ENCODE measurements around the gene DENND11. TPM values are rescaled to one million over a fixed set of nuclear protein-coding genes. Genes with fewer than 3 reads are reported as not detected.

DENND11 gene
- polyA plus RNA-seq, 3 donors = 25.2 to 36.3 (median 31.0) TPM

GRCh38 chr7:141652691-141653090 is 49.3 kb downstream of the DENND11 start:
- no peak for DNase-seq

Other genes with a start within 250 kb of the DENND11 start
- gene AGK, start 150.8 kb downstream of the DENND11 start, polyA plus RNA-seq (ENCODE audit: insufficient read length in 3 of 3) = 10 to 100 TPM; 33.4 to 42.4 (median 42.3) TPM
- under 1 TPM; 0.07 to 0.36 (median 0.30) TPM for gene WEE2, start 6.2 kb upstream of the DENND11 start, polyA plus RNA-seq (ENCODE audit: insufficient read length in 3 of 3)
- gene SSBP1, start 36.2 kb upstream of the DENND11 start, polyA plus RNA-seq (ENCODE audit: insufficient read length in 3 of 3) = 100 to 1,000 TPM; 122 to 133 (median 133) TPM
- 1 to 10 TPM in 2 of 3 donors, under 1 TPM in 1; 0.50 to 1.8 (median 1.6) TPM for gene TAS2R3, start 61.9 kb upstream of the DENND11 start, polyA plus RNA-seq (ENCODE audit: insufficient read length in 3 of 3)
- 1 to 10 TPM; 1.0 to 7.1 (median 5.1) TPM for gene TAS2R4, start 74.5 kb upstream of the DENND11 start, polyA plus RNA-seq (ENCODE audit: insufficient read length in 3 of 3)
- 10 to 100 TPM in 1 of 3 donors, 1 to 10 TPM in 2; 1.9 to 14.9 (median 10.0) TPM for gene TAS2R5, start 88.1 kb upstream of the DENND11 start, polyA plus RNA-seq (ENCODE audit: insufficient read length in 3 of 3)
- gene PRSS37, start 139.3 kb upstream of the DENND11 start, polyA plus RNA-seq (ENCODE audit: insufficient read length in 3 of 3) = under 1 TPM; 0.21 to 0.81 (median 0.74) TPM
- gene OR9A4, start 214.2 kb upstream of the DENND11 start, polyA plus RNA-seq (ENCODE audit: insufficient read length in 3 of 3) = not detected
- gene CLEC5A, start 244.8 kb upstream of the DENND11 start, polyA plus RNA-seq (ENCODE audit: insufficient read length in 3 of 3) = under 1 TPM; 0.19 to 0.55 (median 0.31) TPM